Measurements from ENCODE around the gene MINDY4B.

MINDY4B gene

DNA sequence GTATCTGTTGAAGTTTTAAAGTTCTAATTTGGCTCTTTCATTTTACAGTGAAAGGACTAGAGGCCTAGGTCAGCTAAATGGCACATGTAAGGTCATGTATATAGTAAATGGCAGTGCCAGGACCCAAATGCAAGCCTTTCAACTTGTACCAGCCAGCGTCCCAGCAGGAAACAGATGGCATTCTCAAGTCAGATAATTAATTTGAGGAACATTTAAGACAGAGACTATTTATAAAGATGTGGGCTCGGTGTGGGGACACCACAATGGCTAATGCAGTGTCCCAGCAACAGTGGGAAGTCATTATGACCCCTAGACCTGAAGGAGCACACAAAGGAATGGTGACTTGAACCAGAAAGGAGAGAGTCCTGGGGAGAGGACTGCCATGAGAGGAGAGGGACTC lies 6.1 kb downstream of the MINDY4B start:
- Histone ChIP-seq H3K4me1 (ENCODE audit: control insufficient read depth, insufficient read depth, low read length) (no peaks in the 10 kb centered on the region), H3K36me3 (ENCODE audit: control insufficient read depth in 2 of 2, insufficient read depth in 1 of 2, low read length in 2 of 2) (no peaks in the 10 kb centered on the region), H3K4me3 (ENCODE audit: low read depth, low read length) (no peak overlapping the region), H3K27ac (ENCODE audit: extremely low read depth, low read depth, low read length) (no peak overlapping the region), H3K9me3 (ENCODE audit: control insufficient read depth, insufficient read depth, low read depth, low read length) (no peaks in the 10 kb centered on the region)
- TF ChIP-seq ZNF645 (tag by site-specific recombination; IDR thresholded peaks at IDR 0.05) = no peak
- TF ChIP-seq ZNF837 (tag by site-specific recombination; IDR thresholded peaks at IDR 0.05) = no peak
- TF ChIP-seq HIC1 (tag by site-specific recombination; IDR thresholded peaks at IDR 0.05) = no peak
- no peak for TF ChIP-seq IKZF3 (tag by site-specific recombination; IDR thresholded peaks at IDR 0.05)
- no peak for TF ChIP-seq SP3 (tag by site-specific recombination; IDR thresholded peaks at IDR 0.05)
- no peak for TF ChIP-seq AEBP2 (tag by site-specific recombination; IDR thresholded peaks at IDR 0.05; ENCODE audit: borderline replicate concordance)
- TF ChIP-seq ZNF354C (tag by site-specific recombination; IDR thresholded peaks at IDR 0.05; ENCODE audit: borderline replicate concordance, low read depth) = no peak
- TF ChIP-seq ZNF677 (tag by site-specific recombination; IDR thresholded peaks at IDR 0.05) = no peak
- no peak for TF ChIP-seq ZNF26 (tag by site-specific recombination; IDR thresholded peaks at IDR 0.05)
- no peak for TF ChIP-seq MZF1 (tag by site-specific recombination; IDR thresholded peaks at IDR 0.05; ENCODE audit: borderline replicate concordance)
- no peak for TF ChIP-seq ZBTB7A (tag by site-specific recombination; IDR thresholded peaks at IDR 0.05; ENCODE audit: low read depth)
- TF ChIP-seq, protein P1, sequence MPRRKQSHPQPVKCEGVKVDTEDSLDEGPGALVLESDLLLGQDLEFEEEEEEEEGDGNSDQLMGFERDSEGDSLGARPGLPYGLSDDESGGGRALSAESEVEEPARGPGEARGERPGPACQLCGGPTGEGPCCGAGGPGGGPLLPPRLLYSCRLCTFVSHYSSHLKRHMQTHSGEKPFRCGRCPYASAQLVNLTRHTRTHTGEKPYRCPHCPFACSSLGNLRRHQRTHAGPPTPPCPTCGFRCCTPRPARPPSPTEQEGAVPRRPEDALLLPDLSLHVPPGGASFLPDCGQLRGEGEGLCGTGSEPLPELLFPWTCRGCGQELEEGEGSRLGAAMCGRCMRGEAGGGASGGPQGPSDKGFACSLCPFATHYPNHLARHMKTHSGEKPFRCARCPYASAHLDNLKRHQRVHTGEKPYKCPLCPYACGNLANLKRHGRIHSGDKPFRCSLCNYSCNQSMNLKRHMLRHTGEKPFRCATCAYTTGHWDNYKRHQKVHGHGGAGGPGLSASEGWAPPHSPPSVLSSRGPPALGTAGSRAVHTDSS (tag by site-specific recombination; IDR thresholded peaks at IDR 0.05) = no peak
- TF ChIP-seq ZNF132 (tag by site-specific recombination; IDR thresholded peaks at IDR 0.05; ENCODE audit: borderline replicate concordance) = no peak
- no peak for TF ChIP-seq ZBTB44 (tag by site-specific recombination; IDR thresholded peaks at IDR 0.05)
- TF ChIP-seq ZNF211 (tag by site-specific recombination; IDR thresholded peaks at IDR 0.05; ENCODE audit: low read depth) = no peak
- no peak for TF ChIP-seq ZNF777 (tag by site-specific recombination; IDR thresholded peaks at IDR 0.05; ENCODE audit: borderline replicate concordance)
- ChIA-PET POLR2A (no interaction called here), CTCF (interaction anchor here (0.7 kb wide), 1 partner anchor 25 kb away, joined by 7 read pairs; no protein-coding TSS in a partner anchor)
